Transverse colon (tissue), 4 donors: ENCODE results near the gene HNRNPH2.

Experiments
- EP300 ChIP-seq: sonication (generic); formaldehyde crosslinking; IDR thresholded peaks from one replicate; pipeline ENCODE4 v1.6.1; 2017; ENCODE audit warnings: antibody characterized with exemption, low read depth
- POLR2A ChIP-seq: fragments of 450-650 bp; IDR thresholded peaks from one replicate; pipeline ENCODE4 v1.6.1; 2016; ENCODE audit warnings: antibody characterized with exemption, mild to moderate bottlenecking, moderate library complexity
- POLR2AphosphoS5 ChIP-seq, 3 donors: sonication (generic); formaldehyde crosslinking; IDR thresholded peaks; one replicate each; pipeline ENCODE4 v1.6.1; 2016; ENCODE audit warnings: antibody characterized with exemption in 3 of 3
- TF ChIP-seq, protein P1 (sequence below), 5 experiments: fragments of 200-600 bp in 3 of 5; fragments of 450-650 bp in 2 of 5; sonication (generic) in 3 of 5; IDR thresholded peaks; 1 replicate in 2 of 5; 2 replicates in 3 of 5; pipeline ENCODE4 v1.5.1; 2016 to 2017; ENCODE audit warnings: antibody characterized with exemption in 5 of 5, inconsistent platforms in 3 of 5, mild to moderate bottlenecking in 2 of 5, moderate library complexity in 1 of 5

- TF ChIP-seq POLR2A (no peak), POLR2AphosphoS5 (IDR thresholded peaks at IDR 0.05) (no peak), EP300 (no peak)
- TF ChIP-seq, protein P1, sequence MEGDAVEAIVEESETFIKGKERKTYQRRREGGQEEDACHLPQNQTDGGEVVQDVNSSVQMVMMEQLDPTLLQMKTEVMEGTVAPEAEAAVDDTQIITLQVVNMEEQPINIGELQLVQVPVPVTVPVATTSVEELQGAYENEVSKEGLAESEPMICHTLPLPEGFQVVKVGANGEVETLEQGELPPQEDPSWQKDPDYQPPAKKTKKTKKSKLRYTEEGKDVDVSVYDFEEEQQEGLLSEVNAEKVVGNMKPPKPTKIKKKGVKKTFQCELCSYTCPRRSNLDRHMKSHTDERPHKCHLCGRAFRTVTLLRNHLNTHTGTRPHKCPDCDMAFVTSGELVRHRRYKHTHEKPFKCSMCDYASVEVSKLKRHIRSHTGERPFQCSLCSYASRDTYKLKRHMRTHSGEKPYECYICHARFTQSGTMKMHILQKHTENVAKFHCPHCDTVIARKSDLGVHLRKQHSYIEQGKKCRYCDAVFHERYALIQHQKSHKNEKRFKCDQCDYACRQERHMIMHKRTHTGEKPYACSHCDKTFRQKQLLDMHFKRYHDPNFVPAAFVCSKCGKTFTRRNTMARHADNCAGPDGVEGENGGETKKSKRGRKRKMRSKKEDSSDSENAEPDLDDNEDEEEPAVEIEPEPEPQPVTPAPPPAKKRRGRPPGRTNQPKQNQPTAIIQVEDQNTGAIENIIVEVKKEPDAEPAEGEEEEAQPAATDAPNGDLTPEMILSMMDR (IDR thresholded peaks at IDR 0.05): no peak
Observed at GRCh38 chrX:101399825-101400224, 8.2 kb upstream of the HNRNPH2 start.
